GM18505 (cell line): ENCODE data around the gene EVL.
A peak's percentile ranks its signal among the peaks of the same experiment; 100 is the strongest.
"Not testable (repeated sequence)": the region's sequence is repeated elsewhere in the genome, so short reads cannot be mapped to it uniquely, and the experiment has no call there.

ENCODE experiments used
- ATAC-seq: cut with Tn5 transposase; IDR thresholded peaks from one replicate; pipeline ENCODE4 v1.9.1; 2021; ENCODE audit not compliant: unreplicated experiment
- POLR2A ChIP-seq: IDR thresholded peaks from 4 replicates; pipeline ENCODE4 v1.6.1; 2011; ENCODE audit warnings: borderline replicate concordance; ENCODE audit not compliant: insufficient read depth, insufficient read length; ENCODE audit errors: extremely low read depth

EVL gene

DNA sequence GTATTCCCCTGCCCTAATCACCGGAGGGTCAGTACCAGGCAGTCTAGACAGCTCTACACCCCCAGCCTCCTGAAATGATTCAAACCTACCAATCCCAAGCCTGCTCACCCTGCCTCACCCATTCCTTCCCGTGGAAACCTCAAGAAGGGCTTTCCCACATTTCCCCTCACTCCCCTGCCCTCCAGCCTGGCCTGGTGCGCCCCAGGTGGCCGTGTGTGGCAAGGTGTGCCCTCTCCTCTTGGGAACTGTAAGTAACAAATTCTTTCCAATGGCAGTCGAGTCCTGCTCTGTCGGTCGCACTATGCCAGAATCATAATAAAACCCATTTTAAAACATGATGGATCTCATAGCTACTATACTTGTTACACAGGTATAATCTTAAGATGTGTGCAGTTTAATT lies 108.1 kb downstream of the EVL start:
- ATAC-seq, result no peak
- TF ChIP-seq POLR2A, result no peak

DNA sequence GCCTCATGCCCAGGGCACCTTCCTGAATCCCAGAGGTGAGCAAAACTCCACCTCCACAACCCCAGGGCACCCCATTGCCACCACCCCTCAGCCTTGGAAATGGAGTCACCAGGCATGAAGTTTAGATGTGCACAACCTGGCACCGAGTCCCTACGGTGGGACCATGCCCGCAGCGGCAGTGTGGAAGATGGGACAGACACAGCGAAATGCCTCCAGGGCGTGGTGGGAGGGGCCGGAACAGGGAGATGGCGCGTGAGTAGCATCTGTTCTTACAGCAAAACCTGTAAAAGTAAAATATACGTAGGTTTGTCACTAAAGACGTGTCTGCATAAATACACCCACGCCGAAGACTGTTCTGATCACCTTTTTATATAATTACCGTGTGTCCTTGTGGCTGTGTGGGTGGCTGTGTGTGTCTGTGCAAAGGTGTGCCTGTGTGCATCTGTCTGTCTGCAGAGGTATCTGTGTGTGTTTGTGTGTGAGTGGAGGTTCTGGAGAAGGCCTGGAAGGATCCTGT lies 111.6 kb downstream of the EVL start:
- no peak for TF ChIP-seq POLR2A
- no peak for ATAC-seq

DNA sequence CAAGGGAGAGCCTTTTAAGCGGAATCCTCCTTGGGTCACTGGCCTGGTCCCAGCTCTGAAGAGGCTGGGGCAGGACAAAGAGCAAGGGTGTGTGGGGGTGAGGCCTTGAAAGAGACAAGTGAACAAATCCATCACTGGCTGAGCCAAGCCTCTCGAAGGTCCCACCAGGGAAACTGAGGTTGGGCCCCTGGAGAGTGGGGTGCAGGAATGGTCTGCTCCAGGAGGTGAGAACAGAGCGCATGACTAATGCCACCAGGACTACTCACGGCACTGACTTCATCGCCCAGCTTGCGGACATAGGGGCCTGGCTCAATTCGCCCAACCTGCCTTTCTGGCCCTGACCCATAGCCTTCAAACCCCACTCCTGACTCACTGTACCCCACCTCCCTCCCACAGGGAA lies 113.5 kb downstream of the EVL start:
- no peak for TF ChIP-seq POLR2A
- no peak for ATAC-seq

DNA sequence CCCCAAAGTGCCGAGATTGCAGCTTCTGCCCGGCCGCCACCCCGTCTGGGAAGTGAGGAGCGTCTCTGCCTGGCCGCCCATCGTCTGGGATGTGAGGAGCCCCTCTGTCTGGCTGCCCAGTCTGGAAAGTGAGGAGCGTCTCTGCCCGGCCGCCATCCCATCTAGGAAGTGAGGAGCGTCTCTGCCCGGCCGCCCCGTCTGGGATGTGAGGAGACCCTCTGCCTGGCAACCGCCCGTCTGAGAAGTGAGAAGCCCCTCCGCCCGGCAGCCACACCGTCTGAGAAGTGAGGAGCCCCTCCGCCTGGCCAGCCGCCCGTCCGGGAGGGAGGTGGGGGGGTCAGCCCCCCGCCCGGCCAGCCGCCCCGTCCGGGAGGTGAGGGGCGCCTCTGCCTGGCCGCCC lies 115.4 kb downstream of the EVL start:
- ATAC-seq, result not testable (repeated sequence)

DNA sequence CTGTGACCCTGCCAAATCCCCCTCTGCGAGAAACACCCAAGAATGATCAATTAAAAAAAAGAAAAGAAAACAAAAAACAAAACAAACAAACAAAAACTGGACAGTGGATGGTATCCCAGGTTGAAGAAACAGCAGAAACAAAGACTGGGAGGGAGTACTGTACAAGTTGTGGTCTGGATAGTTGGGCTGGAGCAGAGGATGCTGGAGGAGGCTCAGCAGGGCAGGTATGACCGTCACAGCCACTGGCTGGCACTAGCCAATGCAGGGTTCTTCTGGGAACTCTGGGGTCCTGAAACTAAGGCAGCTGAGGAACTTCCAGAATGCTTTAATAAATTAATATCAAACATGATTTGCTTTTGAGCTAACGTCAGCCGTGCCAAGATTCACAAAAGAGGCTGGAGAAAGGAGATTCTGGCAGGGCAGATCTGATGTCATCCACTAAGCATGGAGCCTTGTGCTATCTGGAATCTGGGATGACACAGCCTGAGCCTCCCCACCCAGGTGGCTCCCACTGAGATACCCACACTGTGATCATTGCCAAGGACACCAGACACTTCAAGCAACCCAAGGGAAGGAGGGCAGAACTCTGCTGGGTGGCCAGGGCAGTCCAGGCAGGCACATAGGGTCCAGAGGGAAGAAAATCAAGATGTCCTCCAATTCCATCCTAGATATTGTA lies 116.8 kb downstream of the EVL start:
- not testable (repeated sequence) for ATAC-seq

DNA sequence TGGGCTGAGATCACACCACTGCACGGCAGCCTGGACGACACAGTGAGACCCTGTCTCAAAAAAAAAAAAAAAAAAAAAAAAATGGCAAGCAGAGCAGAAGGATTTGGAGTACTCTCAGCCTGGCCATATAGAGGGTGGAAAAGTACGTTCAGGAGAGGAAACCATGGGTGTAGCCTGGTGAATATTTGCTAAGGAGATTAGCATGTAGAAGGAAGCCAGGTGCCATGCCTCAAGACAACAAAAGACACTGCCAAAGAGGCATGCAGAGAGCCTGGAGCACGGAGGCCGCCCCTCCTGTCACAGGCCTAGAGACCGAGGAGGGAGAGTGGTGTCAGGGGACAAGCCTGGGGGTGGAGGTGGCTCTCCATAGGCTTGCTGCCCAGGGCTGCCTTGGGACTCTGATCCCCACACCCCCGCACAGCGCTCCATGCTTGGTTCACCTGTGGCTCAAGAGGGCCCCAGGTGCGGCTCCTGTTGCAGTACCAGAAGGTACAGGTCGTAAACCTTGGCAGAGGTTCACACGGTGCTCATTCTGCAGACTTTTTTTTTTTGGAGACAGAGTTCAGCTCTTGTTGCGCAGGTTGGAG lies 122.1 kb downstream of the EVL start:
- no peak for TF ChIP-seq POLR2A
- no peak for ATAC-seq

DNA sequence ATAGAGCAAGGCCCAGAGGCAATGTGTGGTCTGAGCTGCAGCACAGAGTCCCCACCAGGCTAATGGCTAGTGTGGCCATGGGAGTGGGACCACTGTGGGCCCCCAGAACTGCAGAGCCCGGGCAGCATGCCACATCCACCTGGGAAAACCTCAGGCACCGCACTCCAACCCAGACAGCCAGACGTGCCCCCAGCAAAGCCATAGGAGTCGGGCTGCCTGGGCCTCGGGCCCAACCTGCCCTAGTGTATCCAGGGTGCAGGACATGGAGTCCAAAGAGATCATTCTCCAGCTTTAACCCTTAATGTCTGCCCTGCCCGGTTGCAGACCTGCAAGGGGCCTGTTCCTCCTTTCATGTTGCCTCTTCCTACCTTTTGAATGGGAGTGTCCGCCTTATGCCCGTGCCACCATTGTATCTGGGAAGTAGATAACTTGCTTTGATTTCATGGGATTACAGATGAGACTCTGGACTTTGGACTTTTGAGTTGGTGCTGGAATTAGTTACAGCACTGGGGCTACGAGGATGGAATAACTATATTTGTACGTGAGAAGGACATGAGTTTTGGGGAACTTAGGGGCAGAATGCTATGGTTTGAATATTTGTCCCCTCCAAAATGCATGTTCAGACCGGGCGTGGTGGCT lies 123.3 kb downstream of the EVL start:
- no peak for TF ChIP-seq POLR2A
- no peak for ATAC-seq

DNA sequence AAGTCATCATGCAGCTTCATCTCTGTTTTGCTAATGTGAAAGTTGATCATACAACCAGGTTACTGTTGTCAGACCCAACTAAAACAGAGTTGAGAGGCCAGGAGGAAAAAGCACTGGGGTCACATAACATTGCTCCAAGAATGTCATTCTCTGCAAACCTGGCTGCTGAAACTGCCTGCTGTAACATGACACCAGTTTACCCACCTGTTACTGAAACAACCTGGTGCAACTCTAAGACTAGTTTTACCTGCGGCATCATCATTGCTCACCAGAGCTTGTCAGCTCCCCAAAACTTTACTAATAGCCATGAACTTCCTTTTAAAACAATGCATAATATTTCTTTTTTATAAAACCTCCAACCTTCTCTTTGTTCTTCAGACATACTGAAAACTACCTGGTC lies 124.9 kb downstream of the EVL start:
- no peak for TF ChIP-seq POLR2A
- no peak for ATAC-seq

DNA sequence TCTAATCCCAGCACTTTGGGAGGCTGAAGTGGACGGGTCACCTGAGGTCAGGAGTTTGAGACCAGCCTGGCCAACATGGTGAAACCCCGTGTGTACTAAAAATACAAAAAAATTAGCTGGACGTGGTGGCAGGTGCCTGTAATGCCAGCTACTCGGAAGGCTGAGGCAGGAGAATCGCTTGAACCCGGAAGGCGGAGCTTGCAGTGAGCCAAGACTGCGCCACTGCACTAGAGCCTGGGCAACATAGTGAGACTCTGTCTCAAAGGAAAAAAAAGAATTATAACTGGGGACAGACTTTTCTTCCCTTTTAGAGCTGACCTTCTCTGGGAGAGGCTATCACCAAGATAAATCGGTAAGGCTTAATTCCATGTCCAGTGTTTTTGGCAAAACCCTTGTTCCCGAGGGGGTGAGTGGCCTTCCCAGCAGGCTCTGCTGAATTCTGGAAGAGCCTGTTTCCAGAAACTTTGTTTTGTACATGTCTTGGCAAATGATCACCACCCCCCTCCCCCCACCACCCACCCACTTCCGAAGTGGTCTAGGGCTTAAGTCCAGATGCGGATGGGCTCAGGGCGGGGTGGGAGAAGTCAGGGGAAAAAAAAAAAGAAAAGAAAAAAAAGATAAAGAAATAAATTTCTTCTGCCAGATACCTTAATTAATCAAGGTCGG lies 126.5 kb downstream of the EVL start:
- ATAC-seq, result no peak
- no peak for TF ChIP-seq POLR2A

DNA sequence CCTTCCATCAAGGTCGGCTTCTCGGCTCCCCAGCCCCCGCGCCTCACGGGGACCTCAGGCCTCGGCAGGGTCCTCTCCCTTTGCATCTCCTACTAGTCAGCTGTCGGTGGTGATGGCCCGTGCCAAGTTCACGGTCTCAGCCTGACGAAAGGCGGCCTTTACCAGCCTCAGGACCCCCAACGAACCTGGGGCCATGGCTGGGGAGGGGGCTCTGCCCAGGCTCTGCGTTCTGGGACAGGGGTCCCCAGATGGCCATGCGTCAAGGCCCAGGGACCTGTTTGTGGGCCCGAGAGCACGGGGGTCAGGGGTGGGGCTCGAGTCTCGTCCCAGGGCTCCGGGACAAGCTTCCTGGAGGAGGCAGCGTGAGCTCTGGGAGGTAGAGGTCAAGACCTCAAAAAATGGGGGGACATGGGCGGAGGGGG lies 127.0 kb downstream of the EVL start:
- TF ChIP-seq POLR2A, result no peak
- ATAC-seq, result no peak

DNA sequence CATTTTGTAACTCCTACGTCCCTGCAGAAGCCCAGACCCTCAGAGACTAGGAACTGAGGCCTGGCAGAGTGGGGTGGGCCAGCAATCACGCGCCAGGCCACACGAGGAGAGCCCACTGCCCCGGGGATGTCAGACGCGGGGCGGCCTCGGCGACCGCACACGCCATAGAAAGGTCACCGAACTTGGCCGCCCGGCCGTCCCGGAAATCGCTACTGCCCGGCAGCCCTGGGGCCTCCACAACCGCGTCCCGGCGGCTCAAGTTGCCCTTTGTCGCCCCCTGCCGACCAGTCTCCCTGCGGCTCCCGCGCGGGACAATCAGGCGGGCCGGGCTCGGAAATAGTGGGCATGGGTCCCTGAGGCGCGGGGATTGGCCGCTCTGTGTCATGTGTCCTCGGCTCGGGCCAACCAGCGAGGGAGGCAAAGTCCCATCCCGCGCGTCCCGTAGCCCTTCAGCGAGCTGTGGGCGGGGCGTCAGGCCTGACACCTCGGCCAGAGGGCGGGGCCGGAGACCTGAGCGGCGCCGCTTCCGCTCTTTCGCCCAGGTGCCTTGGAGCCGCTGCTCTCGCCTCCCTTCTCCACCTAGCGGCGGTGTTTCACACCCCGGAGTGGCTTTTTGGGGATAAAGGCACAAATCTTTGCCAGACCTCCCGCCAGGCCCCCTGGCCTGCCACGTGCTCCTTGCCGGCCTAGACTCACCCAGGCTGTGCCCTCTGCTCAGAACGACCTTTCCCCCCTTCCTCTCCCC lies 127.6 kb downstream of the EVL start:
- peak; percentile 76 for TF ChIP-seq POLR2A
- peak; percentile 98 for ATAC-seq
